H9 (cell line): ENCODE measurements around the gene UFSP2. TPM values are rescaled to one million over a fixed set of nuclear protein-coding genes. Genes with fewer than 3 reads are reported as not detected.

ENCODE experiments used
- DNase-seq: peaks from one replicate; pipeline ENCODE4 v3.0.0-alpha.2; 2017
- H2AFZ ChIP-seq: one replicate; pipeline ENCODE4 v1.6.1; 2013; ENCODE audit warnings: mild to moderate bottlenecking, low read length, control low read depth, moderate library complexity
- H2AK5ac ChIP-seq: 2 replicates; pipeline ENCODE4 v1.6.1; 2013; ENCODE audit warnings: low read length, control low read depth, mixed read lengths; ENCODE audit not compliant: insufficient read length
- H2BK120ac ChIP-seq: one replicate; pipeline ENCODE4 v1.6.1; 2013; ENCODE audit warnings: low read depth, mild to moderate bottlenecking, low read length, control low read depth, inconsistent platforms; ENCODE audit not compliant: poor library complexity, severe bottlenecking
- H2BK12ac ChIP-seq: 2 replicates; pipeline ENCODE4 v1.6.1; 2013; ENCODE audit warnings: low read length, control low read depth, mixed read lengths, low read depth; ENCODE audit not compliant: insufficient read length
- H2BK15ac ChIP-seq: 2 replicates; pipeline ENCODE4 v1.6.1; 2013; ENCODE audit warnings: low read depth, low read length, control low read depth
- H2BK20ac ChIP-seq: one replicate; pipeline ENCODE4 v1.6.1; 2013; ENCODE audit warnings: low read depth, mild to moderate bottlenecking, low read length, control low read depth, inconsistent platforms; ENCODE audit not compliant: poor library complexity, severe bottlenecking
- H2BK5ac ChIP-seq: 2 replicates; pipeline ENCODE4 v1.6.1; 2013; ENCODE audit warnings: low read length, control low read depth, mixed read lengths; ENCODE audit not compliant: insufficient read length
- H3K14ac ChIP-seq: 2 replicates; pipeline ENCODE4 v1.6.1; 2013; ENCODE audit warnings: low read length, control low read depth; ENCODE audit not compliant: insufficient read depth
- H3K18ac ChIP-seq: 2 replicates; pipeline ENCODE4 v1.6.1; 2013; ENCODE audit warnings: low read depth, mild to moderate bottlenecking, mixed read lengths, low read length, control low read depth; ENCODE audit not compliant: insufficient read length
- H3K23ac ChIP-seq: 2 replicates; pipeline ENCODE4 v1.6.1; 2013; ENCODE audit warnings: low read length, control low read depth, mixed read lengths, low read depth; ENCODE audit not compliant: insufficient read length
- H3K23me2 ChIP-seq: 2 replicates; pipeline ENCODE4 v1.6.1; 2013; ENCODE audit warnings: low read depth, mild to moderate bottlenecking, mixed read lengths, low read length, control low read depth; ENCODE audit not compliant: insufficient read length, poor library complexity, severe bottlenecking
- H3K27ac ChIP-seq: 2 replicates; pipeline ENCODE4 v1.5.1; 2013; ENCODE audit warnings: low read length, control low read depth, mixed read lengths, low read depth; ENCODE audit not compliant: insufficient read length
- H3K27me3 ChIP-seq: 2 replicates; pipeline ENCODE4 v1.6.1; 2013; ENCODE audit warnings: low read length, control low read depth, inconsistent platforms; ENCODE audit not compliant: insufficient read depth
- H3K4ac ChIP-seq: 2 replicates; pipeline ENCODE4 v1.6.1; 2013; ENCODE audit warnings: low read depth, mild to moderate bottlenecking, control low read depth, inconsistent platforms, low read length, moderate library complexity
- H3K4me1 ChIP-seq: 2 replicates; pipeline ENCODE4 v1.6.1; 2013; ENCODE audit warnings: low read length, control low read depth, inconsistent platforms; ENCODE audit not compliant: insufficient read depth
- H3K4me2 ChIP-seq: 2 replicates; pipeline ENCODE4 v1.6.1; 2013; ENCODE audit warnings: low read length, control low read depth, mixed read lengths; ENCODE audit not compliant: insufficient read length, insufficient read depth
- H3K56ac ChIP-seq: 2 replicates; pipeline ENCODE4 v1.6.1; 2013; ENCODE audit warnings: low read depth, mild to moderate bottlenecking, mixed read lengths, low read length, control low read depth; ENCODE audit not compliant: insufficient read length
- H3K79me1 ChIP-seq: 2 replicates; pipeline ENCODE4 v1.6.1; 2013; ENCODE audit warnings: low read depth, mild to moderate bottlenecking, moderate library complexity, low read length, control low read depth, inconsistent platforms; ENCODE audit not compliant: insufficient read depth, poor library complexity, severe bottlenecking
- H3K79me2 ChIP-seq: 2 replicates; pipeline ENCODE4 v1.6.1; 2013; ENCODE audit warnings: low read length, control low read depth, inconsistent platforms; ENCODE audit not compliant: insufficient read depth
- H3K9ac ChIP-seq: 2 replicates; pipeline ENCODE4 v1.6.1; 2013; ENCODE audit warnings: low read length, control low read depth, mixed read lengths; ENCODE audit not compliant: insufficient read length; ENCODE audit errors: extremely low read depth
- H3K9me3 ChIP-seq: one replicate; pipeline ENCODE4 v1.6.1; 2013; ENCODE audit warnings: low read depth, low read length, inconsistent platforms; ENCODE audit not compliant: control insufficient read depth
- H3T11ph ChIP-seq: one replicate; pipeline ENCODE4 v1.6.1; 2013; ENCODE audit warnings: mild to moderate bottlenecking, low read length, control low read depth, inconsistent platforms
- H4K20me1 ChIP-seq: one replicate; pipeline ENCODE4 v1.6.1; 2013; ENCODE audit not compliant: control insufficient read depth, insufficient read length, insufficient read depth
- H4K5ac ChIP-seq: 2 replicates; pipeline ENCODE4 v1.6.1; 2013; ENCODE audit warnings: low read depth, mild to moderate bottlenecking, mixed read lengths, low read length, control low read depth; ENCODE audit not compliant: insufficient read length
- H4K8ac ChIP-seq: replicated peaks from 2 replicates; pipeline ENCODE4 v1.6.1; 2013; ENCODE audit warnings: low read length, control low read depth, mixed read lengths, low read depth; ENCODE audit not compliant: insufficient read length
- H4K91ac ChIP-seq: 2 replicates; pipeline ENCODE4 v1.6.1; 2013; ENCODE audit warnings: low read depth, mild to moderate bottlenecking, moderate library complexity, mixed read lengths, low read length, control low read depth; ENCODE audit not compliant: insufficient read length
- H3K27ac Mint-ChIP-seq, 3 experiments: 2 replicates in 2 of 3; 3 replicates in 1 of 3; pipeline ENCODE4 v1.8.0; 2020 to 2021; ENCODE audit warnings: mixed read lengths in 3 of 3, mild to moderate bottlenecking in 1 of 3, moderate library complexity in 1 of 3
- H3K27me3 Mint-ChIP-seq: 2 replicates; pipeline ENCODE4 v1.8.0; 2021; ENCODE audit warnings: low read depth, mild to moderate bottlenecking, moderate library complexity, mixed read lengths
- H3K36me3 Mint-ChIP-seq, 3 experiments: 2 replicates in 2 of 3; 3 replicates in 1 of 3; pipeline ENCODE4 v1.8.0; 2020 to 2021; ENCODE audit warnings: low read depth in 3 of 3, mixed read lengths in 3 of 3; ENCODE audit not compliant: insufficient read depth in 1 of 3
- H3K4me1 Mint-ChIP-seq, 2 experiments: 2 replicates each; pipeline ENCODE4 v1.8.0; 2020; ENCODE audit warnings: mixed read lengths in 2 of 2
- H3K4me3 Mint-ChIP-seq, 2 experiments: 2 replicates in 1 of 2; 3 replicates in 1 of 2; pipeline ENCODE4 v1.8.0; 2020 to 2021; ENCODE audit warnings: mild to moderate bottlenecking in 2 of 2, mixed read lengths in 2 of 2, moderate library complexity in 1 of 2
- H3K9me3 Mint-ChIP-seq, 2 experiments: 2 replicates in 1 of 2; 3 replicates in 1 of 2; pipeline ENCODE4 v1.8.0; 2020; ENCODE audit warnings: mild to moderate bottlenecking in 2 of 2, mixed read lengths in 2 of 2, moderate library complexity in 1 of 2
- WGBS: extraction: QIAGEN DNeasy Blood & Tissue Kit; methylation state at CpG from one replicate; pipeline ENCODE4 v1.1.7; 2013; ENCODE audit warnings: missing lambda C conversion rate, low lambda C conversion rate, mixed read lengths; ENCODE audit not compliant: insufficient read length; ENCODE audit errors: extremely low coverage; 5-methylcytosine and 5-hydroxymethylcytosine counted together
- total RNA-seq: library from RNA; stranded (reverse); gene quantifications from 2 replicates; pipeline ENCODE4 v1.2.1, GENCODE V29; 2021
- TF ChIP-seq, protein P1 (sequence below): fragments of 200-600 bp; sonication (generic); conservative IDR thresholded peaks from 3 replicates; pipeline ENCODE4 v1.8.0; 2021; ENCODE audit warnings: antibody characterized with exemption, mild to moderate bottlenecking

UFSP2 gene
- total RNA-seq, 1 experiment from 2014 or later: 41.1 TPM

DNA sequence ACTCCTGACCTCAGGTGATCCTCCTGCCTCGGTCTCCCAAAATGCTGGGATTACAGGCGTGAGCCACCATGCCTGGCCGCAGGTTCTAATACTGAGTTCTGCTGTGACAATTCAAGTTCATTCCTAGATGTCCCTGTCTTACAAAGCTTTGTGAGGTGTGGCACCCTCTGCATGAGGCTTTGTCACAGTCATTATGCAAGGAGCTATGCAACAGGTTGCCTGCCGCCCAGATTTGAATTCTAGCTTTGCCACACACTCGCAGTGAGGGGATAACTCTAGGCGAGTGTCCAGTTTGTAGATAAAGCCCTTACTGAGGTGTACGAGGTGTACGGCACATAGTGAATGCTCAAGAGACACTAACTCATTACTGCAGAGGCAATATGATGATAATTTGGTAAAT is 42.2 kb upstream of the UFSP2 start:
- no peak overlapping the region for H3K14ac ChIP-seq
- no peak overlapping the region for H2AK5ac ChIP-seq
- H3K56ac ChIP-seq: no peak overlapping the region
- no peak overlapping the region for H3K27ac ChIP-seq
- no peak overlapping the region for H3K18ac ChIP-seq
- no peak overlapping the region for H3K27ac Mint-ChIP-seq
- no peaks in the 10 kb centered on the region; a peak in 2 of 5 replicates for H3K9me3 Mint-ChIP-seq
- no peak overlapping the region for H2BK12ac ChIP-seq
- H4K5ac ChIP-seq: no peak overlapping the region
- DNase-seq: no peak
- H3K27me3 Mint-ChIP-seq: peaks cover 34% of the 10 kb centered on the region
- no peak overlapping the region for H2AFZ ChIP-seq
- TF ChIP-seq, protein P1, sequence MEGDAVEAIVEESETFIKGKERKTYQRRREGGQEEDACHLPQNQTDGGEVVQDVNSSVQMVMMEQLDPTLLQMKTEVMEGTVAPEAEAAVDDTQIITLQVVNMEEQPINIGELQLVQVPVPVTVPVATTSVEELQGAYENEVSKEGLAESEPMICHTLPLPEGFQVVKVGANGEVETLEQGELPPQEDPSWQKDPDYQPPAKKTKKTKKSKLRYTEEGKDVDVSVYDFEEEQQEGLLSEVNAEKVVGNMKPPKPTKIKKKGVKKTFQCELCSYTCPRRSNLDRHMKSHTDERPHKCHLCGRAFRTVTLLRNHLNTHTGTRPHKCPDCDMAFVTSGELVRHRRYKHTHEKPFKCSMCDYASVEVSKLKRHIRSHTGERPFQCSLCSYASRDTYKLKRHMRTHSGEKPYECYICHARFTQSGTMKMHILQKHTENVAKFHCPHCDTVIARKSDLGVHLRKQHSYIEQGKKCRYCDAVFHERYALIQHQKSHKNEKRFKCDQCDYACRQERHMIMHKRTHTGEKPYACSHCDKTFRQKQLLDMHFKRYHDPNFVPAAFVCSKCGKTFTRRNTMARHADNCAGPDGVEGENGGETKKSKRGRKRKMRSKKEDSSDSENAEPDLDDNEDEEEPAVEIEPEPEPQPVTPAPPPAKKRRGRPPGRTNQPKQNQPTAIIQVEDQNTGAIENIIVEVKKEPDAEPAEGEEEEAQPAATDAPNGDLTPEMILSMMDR: no peak
- H3K23me2 ChIP-seq: peaks cover 12% of the 10 kb centered on the region
- no CpG with 5 or more reads among the region's 8 CpGs for WGBS
- peaks cover 35 to 40% of the 10 kb centered on the region in 2 experiments for H3K4me1 Mint-ChIP-seq
- H2BK20ac ChIP-seq: no peak overlapping the region
- H3K27me3 ChIP-seq: no peaks in the 10 kb centered on the region; the same call in 1 of the 2 replicates
- H2BK5ac ChIP-seq: no peak overlapping the region
- H3K4me3 Mint-ChIP-seq: no peak overlapping the region
- H3K9ac ChIP-seq: peak overlapping the region; percentile 26
- H4K91ac ChIP-seq: no peak overlapping the region
- no peak overlapping the region for H2BK120ac ChIP-seq
- no peak overlapping the region for H3T11ph ChIP-seq
- no peak overlapping the region for H3K23ac ChIP-seq
- no peaks in the 10 kb centered on the region for H3K79me2 ChIP-seq
- no peaks in the 10 kb centered on the region for H4K20me1 ChIP-seq
- no peaks in the 10 kb centered on the region for H3K79me1 ChIP-seq
- no peak overlapping the region for H3K4ac ChIP-seq
- no peak overlapping the region for H2BK15ac ChIP-seq
- H4K8ac ChIP-seq: no peak overlapping the region
- H3K4me1 ChIP-seq: no peaks in the 10 kb centered on the region; the same call in 1 of the 2 replicates
- H3K36me3 Mint-ChIP-seq: no peaks in the 10 kb centered on the region; a peak in 1 of 7 replicates
- H3K4me2 ChIP-seq: no peak overlapping the region
- H3K9me3 ChIP-seq: no peaks in the 10 kb centered on the region
